Measurements from ENCODE around the gene TRANK1. TPM values are rescaled to one million over a fixed set of nuclear protein-coding genes. Genes with fewer than 3 reads are reported as not detected.

Gene TRANK1
- total and polyA plus RNA-seq, 2 of the 4 experiments (the other 2 are of a cell fraction) = 7.9 to 12.7 TPM

DNA sequence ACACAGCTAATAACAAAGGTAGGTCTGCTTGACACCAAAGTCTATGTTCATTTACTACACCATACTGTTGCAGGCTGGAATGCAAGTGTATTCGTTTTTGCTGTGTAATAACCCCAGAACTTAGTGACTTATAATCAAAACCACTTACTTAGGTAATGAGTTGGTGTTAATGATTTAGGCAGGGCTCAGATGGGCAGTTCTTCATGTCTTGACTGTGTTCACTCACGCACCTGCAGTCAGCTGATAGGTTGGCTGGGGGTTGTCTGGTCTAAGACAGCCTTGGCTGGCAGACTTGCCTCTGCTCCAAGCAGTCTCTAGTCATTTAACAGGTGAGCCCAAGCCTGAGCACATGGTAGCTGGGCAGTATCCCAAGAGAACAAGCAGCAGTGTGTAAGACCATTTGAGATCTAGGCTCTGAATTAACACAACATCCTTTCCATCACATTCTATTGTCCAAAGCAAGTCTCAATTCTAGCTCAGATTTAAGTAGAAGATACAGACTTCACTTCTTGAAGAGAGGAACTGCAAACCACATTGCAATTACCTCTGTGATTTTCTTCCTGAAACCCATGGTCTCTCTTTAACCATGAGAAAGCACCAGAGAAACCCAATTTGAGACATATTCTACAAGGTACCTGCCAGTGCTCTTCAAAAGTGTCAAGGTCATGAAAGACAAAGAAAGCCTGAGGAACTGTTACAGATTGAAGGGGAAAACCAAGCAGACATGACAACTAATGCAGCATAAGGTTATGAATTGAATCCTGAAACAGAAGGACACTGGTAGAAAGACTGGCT, 167.2 kb downstream of the TRANK1 start:
- H3K9me1 ChIP-seq (ENCODE audit: insufficient read depth, low read length) = no peaks in the 10 kb centered on the region
- H4K20me1 ChIP-seq (ENCODE audit: insufficient read depth, low read length) = no peaks in the 10 kb centered on the region
- no peak overlapping the region for H4K8ac ChIP-seq (ENCODE audit: low read depth in 2 of 2, low read length in 2 of 2)
- H3K18ac ChIP-seq (ENCODE audit: low read depth, low read length) = no peak overlapping the region
- H3K9me3 ChIP-seq (ENCODE audit: control insufficient read depth, insufficient read depth, low read length) = no peaks in the 10 kb centered on the region
- ATAC-seq (ENCODE audit: low read depth) = no peak
- H2BK5ac ChIP-seq (ENCODE audit: low read depth, low read length, poor library complexity, severe bottlenecking) = no peak overlapping the region
- in situ Hi-C loops (cut with MboI; ENCODE audit: low sequenced_read_pairs) = no loop called here
- no peak overlapping the region for H2BK20ac ChIP-seq (ENCODE audit: low read depth, low read length)
- no peak overlapping the region for H3K56ac ChIP-seq (ENCODE audit: extremely low read depth, insufficient read depth, low read length)
- H2AK9ac ChIP-seq (replicated peaks; ENCODE audit: low read depth, low read length, poor library complexity) = no peak overlapping the region
- H3K4me2 ChIP-seq (ENCODE audit: low read depth, low read length) = no peak overlapping the region
- H2AK5ac ChIP-seq (ENCODE audit: low read depth, low read length) = no peak overlapping the region
- DNase-seq = no peak
- H3K79me1 ChIP-seq (ENCODE audit: low read depth in 1 of 2, low read length in 2 of 2) = no peaks in the 10 kb centered on the region
- H3K4ac ChIP-seq (ENCODE audit: low read depth, low read length) = no peak overlapping the region
- no peak for TF ChIP-seq CHD1 (IDR thresholded peaks at IDR 0.05; ENCODE audit: low read depth, low read length)
- TF ChIP-seq, protein P1, sequence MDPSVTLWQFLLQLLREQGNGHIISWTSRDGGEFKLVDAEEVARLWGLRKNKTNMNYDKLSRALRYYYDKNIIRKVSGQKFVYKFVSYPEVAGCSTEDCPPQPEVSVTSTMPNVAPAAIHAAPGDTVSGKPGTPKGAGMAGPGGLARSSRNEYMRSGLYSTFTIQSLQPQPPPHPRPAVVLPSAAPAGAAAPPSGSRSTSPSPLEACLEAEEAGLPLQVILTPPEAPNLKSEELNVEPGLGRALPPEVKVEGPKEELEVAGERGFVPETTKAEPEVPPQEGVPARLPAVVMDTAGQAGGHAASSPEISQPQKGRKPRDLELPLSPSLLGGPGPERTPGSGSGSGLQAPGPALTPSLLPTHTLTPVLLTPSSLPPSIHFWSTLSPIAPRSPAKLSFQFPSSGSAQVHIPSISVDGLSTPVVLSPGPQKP (IDR thresholded peaks at IDR 0.05; ENCODE audit: borderline replicate concordance, low read depth, low read length) = no peak
- no peak for TF ChIP-seq MAFK (IDR thresholded peaks at IDR 0.05; ENCODE audit: low read depth, low read length)
- no peak for TF ChIP-seq FOS (IDR thresholded peaks at IDR 0.05; ENCODE audit: low read depth, low read length)
- TF ChIP-seq, protein P2, sequence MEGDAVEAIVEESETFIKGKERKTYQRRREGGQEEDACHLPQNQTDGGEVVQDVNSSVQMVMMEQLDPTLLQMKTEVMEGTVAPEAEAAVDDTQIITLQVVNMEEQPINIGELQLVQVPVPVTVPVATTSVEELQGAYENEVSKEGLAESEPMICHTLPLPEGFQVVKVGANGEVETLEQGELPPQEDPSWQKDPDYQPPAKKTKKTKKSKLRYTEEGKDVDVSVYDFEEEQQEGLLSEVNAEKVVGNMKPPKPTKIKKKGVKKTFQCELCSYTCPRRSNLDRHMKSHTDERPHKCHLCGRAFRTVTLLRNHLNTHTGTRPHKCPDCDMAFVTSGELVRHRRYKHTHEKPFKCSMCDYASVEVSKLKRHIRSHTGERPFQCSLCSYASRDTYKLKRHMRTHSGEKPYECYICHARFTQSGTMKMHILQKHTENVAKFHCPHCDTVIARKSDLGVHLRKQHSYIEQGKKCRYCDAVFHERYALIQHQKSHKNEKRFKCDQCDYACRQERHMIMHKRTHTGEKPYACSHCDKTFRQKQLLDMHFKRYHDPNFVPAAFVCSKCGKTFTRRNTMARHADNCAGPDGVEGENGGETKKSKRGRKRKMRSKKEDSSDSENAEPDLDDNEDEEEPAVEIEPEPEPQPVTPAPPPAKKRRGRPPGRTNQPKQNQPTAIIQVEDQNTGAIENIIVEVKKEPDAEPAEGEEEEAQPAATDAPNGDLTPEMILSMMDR (conservative IDR thresholded peaks at IDR 0.05; ENCODE audit: low read depth, low read length) = no peak
- no peak for TF ChIP-seq POLR2A (IDR thresholded peaks at IDR 0.05; ENCODE audit: low read depth, low read length)
- TF ChIP-seq MAZ (IDR thresholded peaks at IDR 0.05; ENCODE audit: borderline replicate concordance, low read depth, low read length) = no peak
- no peak for TF ChIP-seq CEBPB (IDR thresholded peaks at IDR 0.05; ENCODE audit: low read depth, low read length)
- no peak for TF ChIP-seq RAD21 (IDR thresholded peaks at IDR 0.05; ENCODE audit: low read length)
- TF ChIP-seq MXI1 (IDR thresholded peaks at IDR 0.05; ENCODE audit: borderline replicate concordance, low read depth, low read length) = no peak
- TF ChIP-seq RCOR1 (IDR thresholded peaks at IDR 0.05; ENCODE audit: insufficient replicate concordance, low read length) = no peak
- H4K5ac ChIP-seq (ENCODE audit: low read depth, low read length) = no peak overlapping the region
- CTCF ChIA-PET = no interaction called here
- WGBS, 2 experiments (ENCODE audit: extremely low coverage in 2 of 2, insufficient read length in 1 of 2) = no CpG with 5 or more reads among the region's 2 CpGs
- H3K4me3 ChIP-seq (ENCODE audit: insufficient read depth, low read depth, low read length) = no peak overlapping the region
- dilution Hi-C loops (cut with HindIII; ENCODE audit: low sequenced_read_pairs, unreplicated experiment) = no loop called here
- BruUV-seq (replicated peaks) = no TSS peak
- H3K14ac ChIP-seq (replicated peaks; ENCODE audit: low read depth, low read length) = no peak overlapping the region
- no peak overlapping the region for H3K23ac ChIP-seq (ENCODE audit: low read depth, low read length)
- H2BK15ac ChIP-seq (ENCODE audit: low read depth, low read length) = no peak overlapping the region
- intact Hi-C loops (cut with micrococcal nuclease) = no loop called here
- H3K27ac ChIP-seq (ENCODE audit: insufficient read depth, low read length) = no peak overlapping the region
- no peak overlapping the region for H2BK120ac ChIP-seq (ENCODE audit: low read depth, low read length)
- H4K91ac ChIP-seq (ENCODE audit: insufficient read depth, low read depth, low read length) = no peak overlapping the region
- peaks cover 4% of the 10 kb centered on the region for H3K27me3 ChIP-seq (ENCODE audit: control insufficient read depth, insufficient read depth, low read length)
- peak overlapping the region; percentile 67 for H2AFZ ChIP-seq (replicated peaks; ENCODE audit: low read length, poor library complexity)
- H3K9ac ChIP-seq (ENCODE audit: low read depth, low read length) = no peak overlapping the region
- no peaks in the 10 kb centered on the region for H3K36me3 ChIP-seq (ENCODE audit: control insufficient read depth, insufficient read depth, low read length)
- POLR2A ChIA-PET (ENCODE audit: unreplicated experiment) = no interaction called here
- no peaks in the 10 kb centered on the region for H3K4me1 ChIP-seq (ENCODE audit: control insufficient read depth, insufficient read depth, low read length)

All from IMR-90 (cell line).